H9 (cell line): ENCODE data around the gene AP1S3. TPM values are rescaled to one million over a fixed set of nuclear protein-coding genes. Genes with fewer than 3 reads are reported as not detected.

Source experiments
- DNase-seq: peaks from one replicate; pipeline ENCODE4 v3.0.0-alpha.2; 2017
- H2AFZ ChIP-seq: one replicate; pipeline ENCODE4 v1.6.1; 2013; ENCODE audit warnings: mild to moderate bottlenecking, low read length, control low read depth, moderate library complexity
- H2AK5ac ChIP-seq: 2 replicates; pipeline ENCODE4 v1.6.1; 2013; ENCODE audit warnings: low read length, control low read depth, mixed read lengths; ENCODE audit not compliant: insufficient read length
- H2BK120ac ChIP-seq: one replicate; pipeline ENCODE4 v1.6.1; 2013; ENCODE audit warnings: low read depth, mild to moderate bottlenecking, low read length, control low read depth, inconsistent platforms; ENCODE audit not compliant: poor library complexity, severe bottlenecking
- H2BK12ac ChIP-seq: 2 replicates; pipeline ENCODE4 v1.6.1; 2013; ENCODE audit warnings: low read length, control low read depth, mixed read lengths, low read depth; ENCODE audit not compliant: insufficient read length
- H2BK15ac ChIP-seq: 2 replicates; pipeline ENCODE4 v1.6.1; 2013; ENCODE audit warnings: low read depth, low read length, control low read depth
- H2BK20ac ChIP-seq: one replicate; pipeline ENCODE4 v1.6.1; 2013; ENCODE audit warnings: low read depth, mild to moderate bottlenecking, low read length, control low read depth, inconsistent platforms; ENCODE audit not compliant: poor library complexity, severe bottlenecking
- H2BK5ac ChIP-seq: 2 replicates; pipeline ENCODE4 v1.6.1; 2013; ENCODE audit warnings: low read length, control low read depth, mixed read lengths; ENCODE audit not compliant: insufficient read length
- H3K14ac ChIP-seq: 2 replicates; pipeline ENCODE4 v1.6.1; 2013; ENCODE audit warnings: low read length, control low read depth; ENCODE audit not compliant: insufficient read depth
- H3K18ac ChIP-seq: 2 replicates; pipeline ENCODE4 v1.6.1; 2013; ENCODE audit warnings: low read depth, mild to moderate bottlenecking, mixed read lengths, low read length, control low read depth; ENCODE audit not compliant: insufficient read length
- H3K23ac ChIP-seq: 2 replicates; pipeline ENCODE4 v1.6.1; 2013; ENCODE audit warnings: low read length, control low read depth, mixed read lengths, low read depth; ENCODE audit not compliant: insufficient read length
- H3K23me2 ChIP-seq: 2 replicates; pipeline ENCODE4 v1.6.1; 2013; ENCODE audit warnings: low read depth, mild to moderate bottlenecking, mixed read lengths, low read length, control low read depth; ENCODE audit not compliant: insufficient read length, poor library complexity, severe bottlenecking
- H3K27ac ChIP-seq: 2 replicates; pipeline ENCODE4 v1.5.1; 2013; ENCODE audit warnings: low read length, control low read depth, mixed read lengths, low read depth; ENCODE audit not compliant: insufficient read length
- H3K27me3 ChIP-seq: 2 replicates; pipeline ENCODE4 v1.6.1; 2013; ENCODE audit warnings: low read length, control low read depth, inconsistent platforms; ENCODE audit not compliant: insufficient read depth
- H3K4ac ChIP-seq: 2 replicates; pipeline ENCODE4 v1.6.1; 2013; ENCODE audit warnings: low read depth, mild to moderate bottlenecking, control low read depth, inconsistent platforms, low read length, moderate library complexity
- H3K4me1 ChIP-seq: 2 replicates; pipeline ENCODE4 v1.6.1; 2013; ENCODE audit warnings: low read length, control low read depth, inconsistent platforms; ENCODE audit not compliant: insufficient read depth
- H3K4me2 ChIP-seq: 2 replicates; pipeline ENCODE4 v1.6.1; 2013; ENCODE audit warnings: low read length, control low read depth, mixed read lengths; ENCODE audit not compliant: insufficient read length, insufficient read depth
- H3K56ac ChIP-seq: 2 replicates; pipeline ENCODE4 v1.6.1; 2013; ENCODE audit warnings: low read depth, mild to moderate bottlenecking, mixed read lengths, low read length, control low read depth; ENCODE audit not compliant: insufficient read length
- H3K79me1 ChIP-seq: 2 replicates; pipeline ENCODE4 v1.6.1; 2013; ENCODE audit warnings: low read depth, mild to moderate bottlenecking, moderate library complexity, low read length, control low read depth, inconsistent platforms; ENCODE audit not compliant: insufficient read depth, poor library complexity, severe bottlenecking
- H3K79me2 ChIP-seq: 2 replicates; pipeline ENCODE4 v1.6.1; 2013; ENCODE audit warnings: low read length, control low read depth, inconsistent platforms; ENCODE audit not compliant: insufficient read depth
- H3K9ac ChIP-seq: 2 replicates; pipeline ENCODE4 v1.6.1; 2013; ENCODE audit warnings: low read length, control low read depth, mixed read lengths; ENCODE audit not compliant: insufficient read length; ENCODE audit errors: extremely low read depth
- H3K9me3 ChIP-seq: one replicate; pipeline ENCODE4 v1.6.1; 2013; ENCODE audit warnings: low read depth, low read length, inconsistent platforms; ENCODE audit not compliant: control insufficient read depth
- H3T11ph ChIP-seq: one replicate; pipeline ENCODE4 v1.6.1; 2013; ENCODE audit warnings: mild to moderate bottlenecking, low read length, control low read depth, inconsistent platforms
- H4K20me1 ChIP-seq: one replicate; pipeline ENCODE4 v1.6.1; 2013; ENCODE audit not compliant: control insufficient read depth, insufficient read length, insufficient read depth
- H4K5ac ChIP-seq: 2 replicates; pipeline ENCODE4 v1.6.1; 2013; ENCODE audit warnings: low read depth, mild to moderate bottlenecking, mixed read lengths, low read length, control low read depth; ENCODE audit not compliant: insufficient read length
- H4K8ac ChIP-seq: replicated peaks from 2 replicates; pipeline ENCODE4 v1.6.1; 2013; ENCODE audit warnings: low read length, control low read depth, mixed read lengths, low read depth; ENCODE audit not compliant: insufficient read length
- H4K91ac ChIP-seq: 2 replicates; pipeline ENCODE4 v1.6.1; 2013; ENCODE audit warnings: low read depth, mild to moderate bottlenecking, moderate library complexity, mixed read lengths, low read length, control low read depth; ENCODE audit not compliant: insufficient read length
- H3K27ac Mint-ChIP-seq, 3 experiments: 2 replicates in 2 of 3; 3 replicates in 1 of 3; pipeline ENCODE4 v1.8.0; 2020 to 2021; ENCODE audit warnings: mixed read lengths in 3 of 3, mild to moderate bottlenecking in 1 of 3, moderate library complexity in 1 of 3
- H3K27me3 Mint-ChIP-seq: 2 replicates; pipeline ENCODE4 v1.8.0; 2021; ENCODE audit warnings: low read depth, mild to moderate bottlenecking, moderate library complexity, mixed read lengths
- H3K36me3 Mint-ChIP-seq, 3 experiments: 2 replicates in 2 of 3; 3 replicates in 1 of 3; pipeline ENCODE4 v1.8.0; 2020 to 2021; ENCODE audit warnings: low read depth in 3 of 3, mixed read lengths in 3 of 3; ENCODE audit not compliant: insufficient read depth in 1 of 3
- H3K4me1 Mint-ChIP-seq, 2 experiments: 2 replicates each; pipeline ENCODE4 v1.8.0; 2020; ENCODE audit warnings: mixed read lengths in 2 of 2
- H3K4me3 Mint-ChIP-seq, 2 experiments: 2 replicates in 1 of 2; 3 replicates in 1 of 2; pipeline ENCODE4 v1.8.0; 2020 to 2021; ENCODE audit warnings: mild to moderate bottlenecking in 2 of 2, mixed read lengths in 2 of 2, moderate library complexity in 1 of 2
- H3K9me3 Mint-ChIP-seq, 2 experiments: 2 replicates in 1 of 2; 3 replicates in 1 of 2; pipeline ENCODE4 v1.8.0; 2020; ENCODE audit warnings: mild to moderate bottlenecking in 2 of 2, mixed read lengths in 2 of 2, moderate library complexity in 1 of 2
- WGBS: extraction: QIAGEN DNeasy Blood & Tissue Kit; methylation state at CpG from one replicate; pipeline ENCODE4 v1.1.7; 2013; ENCODE audit warnings: missing lambda C conversion rate, low lambda C conversion rate, mixed read lengths; ENCODE audit not compliant: insufficient read length; ENCODE audit errors: extremely low coverage; 5-methylcytosine and 5-hydroxymethylcytosine counted together
- total RNA-seq: library from RNA; stranded (reverse); gene quantifications from 2 replicates; pipeline ENCODE4 v1.2.1, GENCODE V29; 2021
- TF ChIP-seq, protein P1 (sequence below): fragments of 200-600 bp; sonication (generic); conservative IDR thresholded peaks from 3 replicates; pipeline ENCODE4 v1.8.0; 2021; ENCODE audit warnings: antibody characterized with exemption, mild to moderate bottlenecking

AP1S3 gene
- total RNA-seq, 1 experiment from 2014 or later = 8.7 TPM

DNA sequence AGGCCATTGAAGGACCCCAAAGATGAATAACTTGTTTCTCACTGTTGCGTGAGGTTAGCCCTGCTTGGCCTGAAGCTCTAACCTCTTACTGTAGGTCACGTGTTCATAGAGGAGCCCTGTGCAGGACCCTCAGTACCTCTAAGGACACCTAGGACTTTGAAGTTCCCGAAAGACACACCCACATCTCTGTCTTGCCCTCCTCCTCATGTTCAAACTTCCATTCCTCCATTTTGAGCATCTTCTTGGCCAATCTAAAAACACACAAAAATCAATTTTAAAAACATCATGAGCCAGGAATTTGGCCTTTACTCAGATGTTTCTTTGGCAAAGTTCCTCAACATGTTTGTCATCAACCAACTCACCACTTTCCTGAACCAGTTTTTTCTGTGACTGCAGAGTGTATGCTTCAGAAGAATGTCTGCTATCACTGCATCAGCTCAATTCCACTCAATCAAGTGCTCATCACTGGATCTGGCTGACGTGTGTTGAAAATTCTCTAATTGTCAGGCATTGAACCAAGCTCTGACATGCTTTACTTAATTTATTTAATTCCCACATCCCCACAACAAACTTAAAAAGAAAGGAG lies 101.6 kb downstream of the AP1S3 start:
- no peak overlapping the region for H2AK5ac ChIP-seq
- no peak overlapping the region for H3K23ac ChIP-seq
- no peaks in the 10 kb centered on the region for H3K4me1 ChIP-seq
- no peaks in the 10 kb centered on the region for H3K79me2 ChIP-seq
- no peak overlapping the region for H4K8ac ChIP-seq
- no peak for DNase-seq
- Mint-ChIP-seq H3K36me3 (peaks cover 0 to 4% (median 0%) of the 10 kb centered on the region in 3 experiments; a peak in 1 of 7 replicates), H3K4me3 (no peak overlapping the region), H3K9me3 (no peaks in the 10 kb centered on the region), H3K27me3 (no peaks in the 10 kb centered on the region), H3K27ac (no peak overlapping the region), H3K4me1 (peaks cover 0 to 3% of the 10 kb centered on the region in 2 experiments; a peak in 3 of 4 replicates)
- H3K9me3 ChIP-seq = no peaks in the 10 kb centered on the region
- no peak overlapping the region for H2BK15ac ChIP-seq
- no peaks in the 10 kb centered on the region for H4K20me1 ChIP-seq
- H4K91ac ChIP-seq = no peak overlapping the region
- H3K56ac ChIP-seq = no peak overlapping the region
- no peak overlapping the region for H3K9ac ChIP-seq
- H3K18ac ChIP-seq = no peak overlapping the region
- no peak overlapping the region for H3K4me2 ChIP-seq
- H3K23me2 ChIP-seq = no peaks in the 10 kb centered on the region
- no peak overlapping the region for H3K27ac ChIP-seq
- H3K14ac ChIP-seq = no peak overlapping the region
- H4K5ac ChIP-seq = no peak overlapping the region
- H3T11ph ChIP-seq = no peak overlapping the region
- H2BK12ac ChIP-seq = no peak overlapping the region
- H3K4ac ChIP-seq = no peak overlapping the region
- TF ChIP-seq, protein P1, sequence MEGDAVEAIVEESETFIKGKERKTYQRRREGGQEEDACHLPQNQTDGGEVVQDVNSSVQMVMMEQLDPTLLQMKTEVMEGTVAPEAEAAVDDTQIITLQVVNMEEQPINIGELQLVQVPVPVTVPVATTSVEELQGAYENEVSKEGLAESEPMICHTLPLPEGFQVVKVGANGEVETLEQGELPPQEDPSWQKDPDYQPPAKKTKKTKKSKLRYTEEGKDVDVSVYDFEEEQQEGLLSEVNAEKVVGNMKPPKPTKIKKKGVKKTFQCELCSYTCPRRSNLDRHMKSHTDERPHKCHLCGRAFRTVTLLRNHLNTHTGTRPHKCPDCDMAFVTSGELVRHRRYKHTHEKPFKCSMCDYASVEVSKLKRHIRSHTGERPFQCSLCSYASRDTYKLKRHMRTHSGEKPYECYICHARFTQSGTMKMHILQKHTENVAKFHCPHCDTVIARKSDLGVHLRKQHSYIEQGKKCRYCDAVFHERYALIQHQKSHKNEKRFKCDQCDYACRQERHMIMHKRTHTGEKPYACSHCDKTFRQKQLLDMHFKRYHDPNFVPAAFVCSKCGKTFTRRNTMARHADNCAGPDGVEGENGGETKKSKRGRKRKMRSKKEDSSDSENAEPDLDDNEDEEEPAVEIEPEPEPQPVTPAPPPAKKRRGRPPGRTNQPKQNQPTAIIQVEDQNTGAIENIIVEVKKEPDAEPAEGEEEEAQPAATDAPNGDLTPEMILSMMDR = no peak
- no peaks in the 10 kb centered on the region for H3K79me1 ChIP-seq
- WGBS = no CpG with 5 or more reads among the region's 4 CpGs
- no peak overlapping the region for H2BK120ac ChIP-seq
- H2BK20ac ChIP-seq = no peak overlapping the region
- no peaks in the 10 kb centered on the region for H3K27me3 ChIP-seq
- H2AFZ ChIP-seq = no peak overlapping the region
- H2BK5ac ChIP-seq = no peak overlapping the region
